Astrocyte (in vitro differentiated cells and primary cell): ENCODE results near the gene APOA4.

Experiments used
- EZH2 ChIP-seq: IDR thresholded peaks from 2 replicates; pipeline ENCODE4 v1.6.1; 2012; ENCODE audit warnings: mild to moderate bottlenecking, low read length, inconsistent platforms; ENCODE audit not compliant: insufficient read depth
- TF ChIP-seq, protein P1 (sequence below): IDR thresholded peaks from 2 replicates; pipeline ENCODE4 v1.5.1; 2011; ENCODE audit warnings: low read depth, mild to moderate bottlenecking, inconsistent platforms, low read length, moderate library complexity; ENCODE audit not compliant: insufficient read depth

DNA sequence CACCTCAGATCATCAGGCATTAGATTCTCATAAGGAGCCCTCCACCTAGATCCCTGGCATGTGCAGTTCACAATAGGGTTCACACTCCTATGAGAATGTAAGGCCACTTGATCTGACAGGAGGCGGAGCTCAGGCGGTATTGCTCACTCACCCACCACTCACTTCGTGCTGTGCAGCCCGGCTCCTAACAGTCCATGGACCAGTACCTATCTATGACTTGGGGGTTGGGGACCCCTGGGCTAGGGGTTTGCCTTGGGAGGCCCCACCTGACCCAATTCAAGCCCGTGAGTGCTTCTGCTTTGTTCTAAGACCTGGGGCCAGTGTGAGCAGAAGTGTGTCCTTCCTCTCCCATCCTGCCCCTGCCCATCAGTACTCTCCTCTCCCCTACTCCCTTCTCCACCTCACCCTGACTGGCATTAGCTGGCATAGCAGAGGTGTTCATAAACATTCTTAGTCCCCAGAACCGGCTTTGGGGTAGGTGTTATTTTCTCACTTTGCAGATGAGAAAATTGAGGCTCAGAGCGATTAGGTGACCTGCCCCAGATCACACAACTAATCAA lies 8.8 kb upstream of the APOA4 start:
- TF ChIP-seq, protein P1, sequence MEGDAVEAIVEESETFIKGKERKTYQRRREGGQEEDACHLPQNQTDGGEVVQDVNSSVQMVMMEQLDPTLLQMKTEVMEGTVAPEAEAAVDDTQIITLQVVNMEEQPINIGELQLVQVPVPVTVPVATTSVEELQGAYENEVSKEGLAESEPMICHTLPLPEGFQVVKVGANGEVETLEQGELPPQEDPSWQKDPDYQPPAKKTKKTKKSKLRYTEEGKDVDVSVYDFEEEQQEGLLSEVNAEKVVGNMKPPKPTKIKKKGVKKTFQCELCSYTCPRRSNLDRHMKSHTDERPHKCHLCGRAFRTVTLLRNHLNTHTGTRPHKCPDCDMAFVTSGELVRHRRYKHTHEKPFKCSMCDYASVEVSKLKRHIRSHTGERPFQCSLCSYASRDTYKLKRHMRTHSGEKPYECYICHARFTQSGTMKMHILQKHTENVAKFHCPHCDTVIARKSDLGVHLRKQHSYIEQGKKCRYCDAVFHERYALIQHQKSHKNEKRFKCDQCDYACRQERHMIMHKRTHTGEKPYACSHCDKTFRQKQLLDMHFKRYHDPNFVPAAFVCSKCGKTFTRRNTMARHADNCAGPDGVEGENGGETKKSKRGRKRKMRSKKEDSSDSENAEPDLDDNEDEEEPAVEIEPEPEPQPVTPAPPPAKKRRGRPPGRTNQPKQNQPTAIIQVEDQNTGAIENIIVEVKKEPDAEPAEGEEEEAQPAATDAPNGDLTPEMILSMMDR, result no peak
- no peak for TF ChIP-seq EZH2
